Measurements from ENCODE around the gene FLNA. TPM values are rescaled to one million over a fixed set of nuclear protein-coding genes. Genes with fewer than 3 reads are reported as not detected.

FLNA gene
- total and polyA plus RNA-seq, 2 of the 13 experiments (the other 11 are each of a cell fraction or from before 2014, with no cell fraction given) = 83.4 to 174 TPM

DNA sequence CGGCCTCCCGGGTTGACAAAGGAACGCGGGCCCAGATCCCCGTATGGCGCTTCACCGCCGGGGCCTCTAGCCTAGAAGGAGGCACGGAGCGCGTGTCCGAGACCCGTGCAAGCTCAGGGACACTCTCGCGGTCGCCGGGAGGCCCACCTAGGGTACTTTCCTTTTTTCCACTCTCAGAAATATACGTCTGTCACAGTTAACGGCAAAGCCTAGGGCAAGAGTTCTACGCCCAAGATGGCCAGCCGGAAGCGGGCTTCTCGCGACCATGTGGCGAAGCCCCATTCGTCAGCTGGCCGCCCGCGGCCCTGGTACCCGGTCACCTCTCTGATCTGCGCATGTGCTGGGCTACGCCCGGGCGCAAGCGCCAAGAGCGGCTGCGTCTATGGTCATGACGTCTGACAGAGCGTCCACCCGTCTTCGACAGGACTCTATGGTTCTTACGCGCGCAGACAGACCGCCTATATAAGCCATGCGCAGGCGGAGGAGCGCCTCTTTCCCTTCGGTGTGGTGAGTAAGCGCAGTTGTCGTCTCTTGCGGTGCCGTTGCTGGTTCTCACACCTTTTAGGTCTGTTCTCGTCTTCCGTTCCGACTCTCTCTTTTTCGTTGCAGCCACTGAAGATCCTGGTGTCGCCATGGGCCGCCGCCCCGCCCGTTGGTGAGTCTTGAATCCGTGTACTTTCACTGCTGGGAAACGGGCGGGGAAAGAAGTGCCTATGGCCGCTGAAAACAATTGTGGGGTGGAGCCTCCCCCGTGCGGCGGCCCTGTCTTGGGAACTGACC is 23.6 kb upstream of the FLNA start, which contains the start of gene RPL10 (continued):
- TF ChIP-seq ZSCAN31 (CRISPR knock-in tag; IDR thresholded peaks at IDR 0.05; ENCODE audit: low read depth) (no peak), SNAPC2 (CRISPR knock-in tag; IDR thresholded peaks at IDR 0.05) (no peak), ZIK1 (CRISPR knock-in tag; IDR thresholded peaks at IDR 0.05; ENCODE audit: borderline replicate concordance, low read depth) (no peak), ZNF160 (CRISPR knock-in tag; IDR thresholded peaks at IDR 0.05) (0 out of 2 replicates have a peak, but pooled peaks have one; percentile 9), IKZF1 (IDR thresholded peaks at IDR 0.05) (no peak), ZNF629 (CRISPR knock-in tag; conservative IDR thresholded peaks at IDR 0.05) (no peak), KLF11 (CRISPR knock-in tag; IDR thresholded peaks at IDR 0.05) (peak; percentile 63), ZMYM4 (CRISPR knock-in tag; IDR thresholded peaks at IDR 0.05) (peak; percentile 33; the same call in 1 of the 2 replicates), FOSL2 (CRISPR knock-in tag; IDR thresholded peaks at IDR 0.05) (no peak; the same call in 1 of the 2 replicates), ZNF180 (CRISPR knock-in tag; IDR thresholded peaks at IDR 0.05; ENCODE audit: borderline replicate concordance, low read depth) (no peak; the same call in 1 of the 2 replicates), KDM5A (IDR thresholded peaks at IDR 0.05; ENCODE audit: borderline replicate concordance, low read length) (no peak), TBP (CRISPR knock-in tag; IDR thresholded peaks at IDR 0.05) (no peak), ZNF451 (CRISPR knock-in tag; IDR thresholded peaks at IDR 0.05) (no peak), TMF1 (CRISPR knock-in tag; IDR thresholded peaks at IDR 0.05; ENCODE audit: low read depth) (peak; percentile 22; the same call in 1 of the 2 replicates), AGO1 (IDR thresholded peaks at IDR 0.05; ENCODE audit: low read depth, low read length, poor library complexity, severe bottlenecking) (no peak)
- TF ChIP-seq, protein P1, sequence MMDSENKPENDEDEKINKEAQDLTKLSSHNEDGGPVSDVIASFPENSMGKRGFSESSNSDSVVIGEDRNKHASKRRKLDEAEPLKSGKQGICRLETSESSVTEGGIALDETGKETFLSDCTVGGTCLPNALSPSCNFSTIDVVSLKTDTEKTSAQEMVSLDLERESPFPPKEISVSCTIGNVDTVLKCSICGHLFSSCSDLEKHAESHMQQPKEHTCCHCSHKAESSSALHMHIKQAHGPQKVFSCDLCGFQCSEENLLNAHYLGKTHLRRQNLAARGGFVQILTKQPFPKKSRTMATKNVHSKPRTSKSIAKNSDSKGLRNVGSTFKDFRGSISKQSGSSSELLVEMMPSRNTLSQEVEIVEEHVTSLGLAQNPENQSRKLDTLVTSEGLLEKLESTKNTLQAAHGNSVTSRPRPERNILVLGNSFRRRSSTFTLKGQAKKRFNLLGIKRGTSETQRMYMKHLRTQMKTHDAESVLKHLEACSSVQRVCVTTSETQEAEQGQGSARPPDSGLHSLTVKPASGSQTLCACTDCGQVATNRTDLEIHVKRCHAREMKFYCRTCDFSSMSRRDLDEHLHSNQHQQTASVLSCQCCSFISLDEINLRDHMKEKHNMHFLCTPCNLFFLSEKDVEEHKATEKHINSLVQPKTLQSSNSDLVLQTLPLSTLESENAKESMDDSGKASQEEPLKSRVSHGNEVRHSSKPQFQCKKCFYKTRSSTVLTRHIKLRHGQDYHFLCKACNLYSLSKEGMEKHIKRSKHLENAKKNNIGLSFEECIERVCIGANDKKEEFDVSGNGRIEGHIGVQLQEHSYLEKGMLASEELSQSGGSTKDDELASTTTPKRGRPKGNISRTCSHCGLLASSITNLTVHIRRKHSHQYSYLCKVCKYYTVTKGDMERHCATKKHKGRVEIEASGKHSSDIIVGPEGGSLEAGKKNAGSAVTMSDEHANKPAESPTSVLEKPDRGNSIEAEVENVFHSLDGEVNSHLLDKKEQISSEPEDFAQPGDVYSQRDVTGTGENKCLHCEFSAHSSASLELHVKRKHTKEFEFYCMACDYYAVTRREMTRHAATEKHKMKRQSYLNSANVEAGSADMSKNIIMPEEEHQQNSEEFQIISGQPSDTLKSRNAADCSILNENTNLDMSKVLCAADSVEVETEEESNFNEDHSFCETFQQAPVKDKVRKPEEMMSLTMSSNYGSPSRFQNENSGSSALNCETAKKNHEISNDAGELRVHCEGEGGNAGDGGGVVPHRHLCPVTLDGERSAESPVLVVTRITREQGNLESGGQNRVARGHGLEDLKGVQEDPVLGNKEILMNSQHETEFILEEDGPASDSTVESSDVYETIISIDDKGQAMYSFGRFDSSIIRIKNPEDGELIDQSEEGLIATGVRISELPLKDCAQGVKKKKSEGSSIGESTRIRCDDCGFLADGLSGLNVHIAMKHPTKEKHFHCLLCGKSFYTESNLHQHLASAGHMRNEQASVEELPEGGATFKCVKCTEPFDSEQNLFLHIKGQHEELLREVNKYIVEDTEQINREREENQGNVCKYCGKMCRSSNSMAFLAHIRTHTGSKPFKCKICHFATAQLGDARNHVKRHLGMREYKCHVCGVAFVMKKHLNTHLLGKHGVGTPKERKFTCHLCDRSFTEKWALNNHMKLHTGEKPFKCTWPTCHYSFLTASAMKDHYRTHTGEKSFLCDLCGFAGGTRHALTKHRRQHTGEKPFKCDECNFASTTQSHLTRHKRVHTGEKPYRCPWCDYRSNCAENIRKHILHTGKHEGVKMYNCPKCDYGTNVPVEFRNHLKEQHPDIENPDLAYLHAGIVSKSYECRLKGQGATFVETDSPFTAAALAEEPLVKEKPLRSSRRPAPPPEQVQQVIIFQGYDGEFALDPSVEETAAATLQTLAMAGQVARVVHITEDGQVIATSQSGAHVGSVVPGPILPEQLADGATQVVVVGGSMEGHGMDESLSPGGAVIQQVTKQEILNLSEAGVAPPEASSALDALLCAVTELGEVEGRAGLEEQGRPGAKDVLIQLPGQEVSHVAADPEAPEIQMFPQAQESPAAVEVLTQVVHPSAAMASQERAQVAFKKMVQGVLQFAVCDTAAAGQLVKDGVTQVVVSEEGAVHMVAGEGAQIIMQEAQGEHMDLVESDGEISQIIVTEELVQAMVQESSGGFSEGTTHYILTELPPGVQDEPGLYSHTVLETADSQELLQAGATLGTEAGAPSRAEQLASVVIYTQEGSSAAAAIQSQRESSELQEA (CRISPR knock-in tag; IDR thresholded peaks at IDR 0.05; ENCODE audit: not compliant biosample characterization) = no peak
- TF ChIP-seq, protein P2, sequence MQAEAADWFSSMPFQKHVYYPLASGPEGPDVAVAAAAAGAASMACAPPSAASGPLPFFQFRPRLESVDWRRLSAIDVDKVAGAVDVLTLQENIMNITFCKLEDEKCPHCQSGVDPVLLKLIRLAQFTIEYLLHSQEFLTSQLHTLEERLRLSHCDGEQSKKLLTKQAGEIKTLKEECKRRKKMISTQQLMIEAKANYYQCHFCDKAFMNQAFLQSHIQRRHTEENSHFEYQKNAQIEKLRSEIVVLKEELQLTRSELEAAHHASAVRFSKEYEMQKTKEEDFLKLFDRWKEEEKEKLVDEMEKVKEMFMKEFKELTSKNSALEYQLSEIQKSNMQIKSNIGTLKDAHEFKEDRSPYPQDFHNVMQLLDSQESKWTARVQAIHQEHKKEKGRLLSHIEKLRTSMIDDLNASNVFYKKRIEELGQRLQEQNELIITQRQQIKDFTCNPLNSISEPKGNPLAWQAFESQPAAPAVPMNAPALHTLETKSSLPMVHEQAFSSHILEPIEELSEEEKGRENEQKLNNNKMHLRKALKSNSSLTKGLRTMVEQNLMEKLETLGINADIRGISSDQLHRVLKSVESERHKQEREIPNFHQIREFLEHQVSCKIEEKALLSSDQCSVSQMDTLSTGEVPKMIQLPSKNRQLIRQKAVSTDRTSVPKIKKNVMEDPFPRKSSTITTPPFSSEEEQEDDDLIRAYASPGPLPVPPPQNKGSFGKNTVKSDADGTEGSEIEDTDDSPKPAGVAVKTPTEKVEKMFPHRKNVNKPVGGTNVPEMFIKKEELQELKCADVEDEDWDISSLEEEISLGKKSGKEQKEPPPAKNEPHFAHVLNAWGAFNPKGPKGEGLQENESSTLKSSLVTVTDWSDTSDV (CRISPR knock-in tag; IDR thresholded peaks at IDR 0.05) = no peak
- TF ChIP-seq, protein P3, sequence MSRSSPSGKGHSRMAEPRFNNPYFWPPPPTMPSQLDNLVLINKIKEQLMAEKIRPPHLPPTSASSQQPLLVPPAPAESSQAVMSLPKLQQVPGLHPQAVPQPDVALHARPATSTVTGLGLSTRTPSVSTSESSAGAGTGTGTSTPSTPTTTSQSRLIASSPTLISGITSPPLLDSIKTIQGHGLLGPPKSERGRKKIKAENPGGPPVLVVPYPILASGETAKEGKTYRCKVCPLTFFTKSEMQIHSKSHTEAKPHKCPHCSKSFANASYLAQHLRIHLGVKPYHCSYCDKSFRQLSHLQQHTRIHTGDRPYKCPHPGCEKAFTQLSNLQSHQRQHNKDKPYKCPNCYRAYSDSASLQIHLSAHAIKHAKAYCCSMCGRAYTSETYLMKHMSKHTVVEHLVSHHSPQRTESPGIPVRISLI (CRISPR knock-in tag; IDR thresholded peaks at IDR 0.05; ENCODE audit: borderline replicate concordance) = no peak

All from HepG2 (cell line).